GM19351 (cell line): ENCODE results near the gene CCDC192.

Source experiments
- ATAC-seq: cut with Tn5 transposase; IDR thresholded peaks from one replicate; pipeline ENCODE4 v1.9.1; 2021; ENCODE audit warnings: mild to moderate bottlenecking, moderate library complexity; ENCODE audit not compliant: unreplicated experiment

CCDC192 gene

DNA sequence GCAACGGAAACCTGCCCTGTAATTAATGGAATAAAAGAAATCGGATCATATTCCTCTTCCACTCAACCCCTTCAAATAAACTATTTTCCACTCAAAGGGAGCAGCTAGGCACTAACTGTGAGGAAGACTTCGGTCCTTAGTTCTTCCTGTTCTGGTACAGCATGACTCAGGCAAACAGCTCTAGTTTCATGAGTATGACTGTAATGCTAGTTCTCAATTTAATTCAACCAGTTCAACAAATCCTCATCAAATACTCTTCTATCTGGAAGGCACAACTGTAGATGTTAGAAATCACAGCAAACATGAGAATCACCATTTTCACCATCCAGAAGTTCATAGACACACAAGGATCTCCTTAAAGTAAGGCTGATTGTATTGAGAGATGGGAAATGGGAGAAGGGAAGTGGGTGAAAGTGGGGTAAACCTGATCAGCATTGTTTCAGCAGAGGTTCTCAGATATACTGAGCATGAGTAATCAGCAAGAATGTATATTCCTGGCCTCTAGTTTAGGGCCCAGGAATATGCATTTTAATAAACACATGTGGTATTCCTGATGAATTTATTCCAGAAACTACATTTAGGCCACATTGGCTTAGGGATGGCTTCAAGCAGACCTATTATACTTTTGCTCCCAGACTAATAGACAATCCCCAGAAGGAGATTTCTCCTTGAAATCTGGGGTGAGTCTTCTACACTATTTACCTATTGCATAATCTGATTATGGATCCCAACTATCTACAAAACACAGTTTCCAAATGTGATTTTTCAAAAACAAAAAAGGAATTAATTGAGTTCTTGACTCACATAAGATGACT, 239.3 kb downstream of the CCDC192 start:
- ATAC-seq, result no peak

DNA sequence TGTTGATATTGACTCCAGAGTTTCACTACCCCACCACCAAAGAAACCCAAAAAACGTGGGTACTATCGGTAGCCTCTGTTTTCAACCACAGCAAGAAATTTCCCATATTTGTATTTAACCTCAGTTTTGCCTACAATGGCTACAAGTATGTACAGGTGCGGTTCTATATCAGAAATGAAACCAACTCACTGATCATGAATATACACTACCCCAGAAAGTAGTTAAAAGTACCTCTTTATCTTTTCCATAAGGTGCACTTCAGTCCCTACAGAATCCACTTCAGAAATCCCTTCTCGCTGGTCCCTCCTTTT, 239.8 kb downstream of the CCDC192 start:
- peak; percentile 89 for ATAC-seq

DNA sequence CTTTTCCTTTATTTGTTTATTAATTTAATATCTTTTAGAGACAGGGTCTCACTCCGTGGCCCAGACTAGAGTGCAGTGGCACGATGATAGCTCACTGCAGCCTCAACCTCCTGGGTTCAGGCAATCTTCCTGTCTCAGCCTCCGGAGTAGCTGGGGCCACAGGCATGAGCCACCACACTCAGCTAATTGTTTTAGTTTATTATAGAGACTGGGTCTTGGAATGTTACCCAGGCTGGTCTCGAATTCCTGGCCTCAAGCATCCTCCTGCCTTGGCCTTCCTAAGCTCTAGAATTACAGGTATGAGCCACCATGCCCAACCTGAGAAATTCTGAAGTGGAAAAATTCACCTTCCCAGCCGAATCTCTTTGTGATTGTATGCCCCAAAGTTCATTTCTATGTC, 240.9 kb downstream of the CCDC192 start:
- no peak for ATAC-seq

DNA sequence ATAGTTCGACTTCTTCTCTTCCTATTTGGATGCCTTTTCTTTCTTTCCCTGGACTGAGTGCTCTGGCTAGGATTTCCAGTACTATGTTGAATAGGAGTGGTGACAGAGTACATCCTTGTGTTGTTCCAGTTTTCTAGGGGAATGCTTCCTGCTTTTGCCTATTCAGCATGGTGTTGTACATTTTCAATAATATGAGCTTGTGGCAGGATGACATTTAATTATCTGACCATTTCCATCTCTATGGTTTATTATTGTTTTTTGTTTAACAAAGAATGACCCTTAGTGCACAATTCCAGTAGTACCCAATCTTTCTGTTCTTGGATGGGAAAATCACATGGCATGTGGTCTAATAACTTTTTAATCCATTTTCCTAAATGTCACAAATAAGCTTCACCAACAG, 244.8 kb downstream of the CCDC192 start:
- no peak for ATAC-seq

DNA sequence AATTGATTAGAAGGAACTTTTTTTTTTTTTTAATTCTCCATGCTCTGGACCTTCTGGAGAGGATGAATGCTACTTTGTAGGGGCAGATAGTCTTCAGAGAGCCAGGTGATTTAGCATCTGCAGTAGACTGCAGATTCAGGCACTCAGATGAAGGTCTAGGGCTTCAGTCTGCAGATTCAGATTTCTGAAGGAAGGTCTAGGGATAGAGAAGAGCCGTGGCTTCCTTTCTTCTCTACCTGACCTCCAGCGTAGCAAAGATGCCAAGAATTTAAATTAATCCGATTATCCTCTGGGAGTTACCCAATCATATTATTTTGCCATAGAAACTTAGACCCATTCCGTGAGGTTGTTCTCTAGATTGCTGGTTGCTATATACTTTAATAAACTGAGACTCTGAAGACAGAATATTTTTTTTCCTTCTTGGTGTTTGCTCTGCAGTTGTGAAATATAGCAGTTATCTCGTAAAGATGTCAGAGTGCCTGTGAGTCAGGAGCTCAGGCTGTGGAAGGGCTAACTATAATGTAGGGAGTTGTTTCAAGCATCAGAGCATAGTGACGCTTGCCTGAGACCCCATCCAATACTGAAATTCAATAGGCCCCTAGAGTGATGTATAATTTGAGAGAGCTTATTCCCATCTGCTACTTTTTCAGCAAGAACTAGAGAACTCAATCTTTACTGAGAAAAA, 247.7 kb downstream of the CCDC192 start:
- no peak for ATAC-seq

DNA sequence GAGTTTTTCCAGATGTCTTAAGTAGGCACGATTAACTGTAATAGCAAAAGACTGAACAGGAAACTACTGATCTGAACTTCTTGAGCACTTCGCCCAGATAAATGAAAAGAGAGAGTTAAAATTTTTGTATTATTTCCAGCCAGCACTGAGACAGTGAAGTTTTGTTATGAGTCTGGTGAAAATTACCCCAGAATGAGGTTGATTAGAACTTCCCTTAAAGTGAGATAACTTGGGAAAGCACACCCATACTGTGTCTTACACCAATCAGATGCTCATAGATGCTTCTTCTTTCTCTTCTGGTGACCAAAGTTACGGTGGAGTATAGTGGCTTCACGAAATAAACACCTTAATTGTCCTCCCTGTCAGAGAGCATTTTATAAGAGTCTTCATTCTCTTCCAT, 248.6 kb downstream of the CCDC192 start:
- ATAC-seq, result peak; percentile 57

GRCh38 chr5:127957183-127957582, 254.0 kb downstream of the CCDC192 start:
- no peak for ATAC-seq

DNA sequence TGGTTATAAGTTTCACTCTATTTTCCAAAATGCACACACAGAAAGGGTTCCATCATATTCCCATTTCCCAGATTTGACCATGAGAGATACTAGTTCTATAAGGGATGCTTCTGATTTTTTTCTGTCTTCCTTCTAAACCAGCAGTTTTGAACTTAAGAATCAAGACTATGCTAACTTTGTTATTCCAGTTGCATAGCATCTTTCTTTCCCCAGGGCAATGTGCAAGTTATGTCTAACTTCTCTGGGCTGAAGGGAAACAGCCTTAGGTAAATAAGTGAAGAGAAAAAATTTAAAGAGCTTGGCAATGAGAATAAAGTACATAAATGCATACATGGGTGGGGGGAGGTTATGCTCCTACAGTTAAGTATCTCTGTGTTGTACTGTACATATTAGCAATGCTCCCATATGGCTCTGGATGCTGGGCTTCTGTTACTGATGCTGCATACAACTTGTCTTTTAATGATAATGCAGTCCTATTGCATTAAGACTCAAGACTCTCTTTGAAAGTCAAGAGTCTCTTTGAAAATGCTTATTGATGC, 254.6 kb downstream of the CCDC192 start:
- ATAC-seq, result no peak

- ATAC-seq, result no peak
Observed at GRCh38 chr5:127958421-127959011, 255.3 kb downstream of the CCDC192 start.

DNA sequence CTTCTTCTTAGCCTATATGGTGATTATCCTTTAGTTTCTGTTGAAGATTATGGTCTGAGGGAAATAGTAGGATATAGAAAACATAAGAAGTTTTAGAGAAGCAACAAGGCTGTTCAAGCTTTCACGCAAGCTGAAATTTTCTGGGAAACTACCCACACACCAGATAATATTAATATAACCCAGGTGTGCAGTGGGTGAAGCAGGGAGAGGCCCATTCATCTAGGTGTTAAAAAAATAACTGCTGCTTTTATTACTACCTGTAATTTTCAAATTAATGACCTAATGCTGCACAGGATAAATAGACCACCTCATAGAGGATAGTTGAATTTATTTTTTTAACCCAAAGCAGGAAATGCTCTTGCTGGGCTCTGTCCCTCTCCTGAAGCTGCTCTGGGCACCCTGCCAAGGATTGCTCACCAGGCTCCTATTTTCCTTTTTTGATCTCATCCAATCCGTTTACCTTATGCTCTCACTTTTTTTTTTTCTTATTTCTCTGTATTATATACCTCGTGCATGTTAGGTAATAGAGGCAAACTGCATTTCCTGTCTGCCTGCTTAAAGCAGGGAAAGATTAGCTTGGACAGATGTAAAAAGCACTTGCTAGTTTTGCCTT, 256.1 kb downstream of the CCDC192 start:
- ATAC-seq, result no peak

- no peak for ATAC-seq
Observed at GRCh38 chr5:127960270-127960691, 257.1 kb downstream of the CCDC192 start.

GRCh38 chr5:127961006-127961762, 258.0 kb downstream of the CCDC192 start:
- no peak for ATAC-seq

- ATAC-seq, result no peak
Observed at GRCh38 chr5:127961763-127962145, 258.6 kb downstream of the CCDC192 start.

GRCh38 chr5:127962491-127962890, 259.3 kb downstream of the CCDC192 start:
- no peak for ATAC-seq

- no peak for ATAC-seq
Observed at GRCh38 chr5:127963233-127963632, 260.0 kb downstream of the CCDC192 start.

DNA sequence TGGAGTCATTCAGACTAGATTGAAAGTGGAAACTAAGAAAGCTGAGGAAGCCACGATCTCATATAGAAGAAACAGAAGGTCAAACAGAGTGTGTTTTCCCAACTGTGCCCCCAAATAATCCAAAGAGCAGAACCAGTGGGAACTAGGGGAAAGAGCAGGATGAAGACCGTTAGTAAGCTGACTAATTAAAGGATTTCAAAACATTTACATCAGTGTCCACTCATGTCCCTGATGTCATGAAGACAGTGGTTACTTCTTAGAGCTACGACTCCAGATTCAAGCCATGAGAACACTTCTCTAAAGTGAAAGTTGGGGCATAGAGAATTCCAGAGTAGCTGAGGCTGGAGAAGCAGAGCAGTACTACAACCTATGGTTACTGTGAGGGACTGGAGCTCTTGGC, 260.7 kb downstream of the CCDC192 start:
- no peak for ATAC-seq

GRCh38 chr5:127967323-127967982, 264.3 kb downstream of the CCDC192 start:
- no peak for ATAC-seq

GRCh38 chr5:127967983-127968592, 264.9 kb downstream of the CCDC192 start:
- ATAC-seq, result no peak

GRCh38 chr5:127969002-127969401, 265.8 kb downstream of the CCDC192 start:
- no peak for ATAC-seq

- no peak for ATAC-seq
Observed at GRCh38 chr5:127969651-127970050, 266.5 kb downstream of the CCDC192 start.
